ENCODE results near the gene CDC20B.

The CDC20B gene

GRCh38 chr5:55063899-55064298, 109.1 kb downstream of the CDC20B start:
- DNase-seq (ENCODE audit: low read depth) = peak; percentile 2
- no peak overlapping the region for H3K4me3 ChIP-seq (replicated peaks; ENCODE audit: low read depth, low read length)
- no peak for TF ChIP-seq CTCF (IDR thresholded peaks at IDR 0.05; ENCODE audit: low read length, missing control alignments)

DNA sequence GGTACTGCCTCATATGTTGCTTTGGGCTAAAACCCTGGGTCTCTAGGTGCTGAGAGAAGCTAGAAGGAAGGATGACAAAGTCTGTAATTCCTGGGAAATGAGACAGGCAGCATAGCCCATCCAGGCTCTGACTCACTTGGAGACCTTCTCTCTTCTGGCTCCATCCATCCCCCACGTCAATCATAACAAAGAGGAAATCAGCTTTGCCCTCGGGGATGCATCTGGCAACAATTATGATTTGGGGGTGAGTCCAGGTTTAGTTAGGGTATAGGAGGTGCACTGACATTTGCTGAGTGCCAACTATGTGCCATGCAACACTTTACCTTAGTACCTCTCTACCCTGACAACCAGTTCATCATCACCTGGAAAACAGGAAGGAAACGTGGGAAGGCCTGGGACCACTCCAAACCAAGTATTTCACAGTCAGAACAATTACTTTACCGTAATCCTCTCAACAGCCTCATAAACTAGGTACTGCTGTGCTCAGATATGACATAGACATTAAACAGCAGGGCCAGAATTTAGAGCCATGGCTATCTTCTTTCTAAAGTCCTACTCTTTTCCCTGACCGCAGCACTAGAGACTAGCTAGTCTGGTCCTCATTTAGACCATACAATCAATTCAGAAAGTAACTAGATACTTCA, 109.6 kb downstream of the CDC20B start:
- no peak overlapping the region for H3K4me3 ChIP-seq (replicated peaks; ENCODE audit: low read depth, low read length)
- TF ChIP-seq CTCF (IDR thresholded peaks at IDR 0.05; ENCODE audit: low read length, missing control alignments) = no peak
- peak; percentile 3 for DNase-seq (ENCODE audit: low read depth)
